Esophagus squamous epithelium (tissue), 4 donors: ENCODE measurements around the gene SEMA7A.

Experiments
- CTCF ChIP-seq, 6 experiments: fragments of 450-650 bp in 4 of 6; fragments of 200-600 bp in 2 of 6; sonication (generic) in 2 of 6; IDR thresholded peaks; one replicate each; pipeline ENCODE4 v1.5.1; 2016 to 2019; ENCODE audit warnings: antibody characterized with exemption in 6 of 6, mild to moderate bottlenecking in 4 of 6, moderate library complexity in 4 of 6
- POLR2A ChIP-seq, 4 donors: fragments of 450-650 bp; IDR thresholded peaks; one replicate each; pipeline ENCODE4 v1.6.1; 2017; ENCODE audit warnings: antibody characterized with exemption in 4 of 4, mild to moderate bottlenecking in 4 of 4, moderate library complexity in 3 of 4

GRCh38 chr15:74415966-74416916 lies 17.5 kb downstream of the SEMA7A start:
- TF ChIP-seq CTCF (IDR thresholded peaks at IDR 0.05) (no peak), POLR2A (IDR thresholded peaks at IDR 0.05) (no peak)
